ENCODE measurements around the gene ELOVL1. TPM values are rescaled to one million over a fixed set of nuclear protein-coding genes. Genes with fewer than 3 reads are reported as not detected.

ELOVL1 gene
- total RNA-seq, 1 experiment from 2014 or later = 21.6 TPM

DNA sequence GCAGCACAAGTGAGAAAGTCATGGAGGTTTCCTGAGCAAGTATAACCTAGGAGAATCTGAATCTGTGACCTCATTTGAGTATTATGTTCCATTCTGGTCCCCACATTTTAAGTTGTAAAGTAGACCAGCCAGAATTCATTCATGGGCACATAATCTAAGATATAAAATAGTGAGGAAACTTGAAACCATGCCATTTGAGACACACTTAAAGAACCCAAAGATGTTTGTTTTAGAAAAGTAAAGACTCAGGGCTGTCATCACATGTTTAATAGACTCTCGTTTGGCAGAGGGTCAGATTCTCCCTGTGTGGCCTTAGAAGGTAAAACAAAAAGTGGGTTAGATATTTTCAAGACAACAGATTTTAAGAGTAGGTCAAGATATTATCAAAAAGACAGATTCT lies 28.2 kb upstream of the ELOVL1 start:
- Histone ChIP-seq H3K4me2 (ENCODE audit: insufficient read depth, insufficient read length, low read length) (no peak overlapping the region), H4K8ac (replicated peaks; ENCODE audit: insufficient read length, low read depth, low read length) (no peak overlapping the region), H3K18ac (ENCODE audit: insufficient read length, low read depth, low read length) (no peak overlapping the region), H3K27ac (ENCODE audit: insufficient read length, low read depth, low read length) (no peak overlapping the region), H3K9ac (ENCODE audit: extremely low read depth, insufficient read length, low read length) (no peak overlapping the region), H4K91ac (ENCODE audit: insufficient read length, low read depth, low read length) (no peak overlapping the region), H2AFZ (ENCODE audit: low read length) (no peak overlapping the region), H3T11ph (ENCODE audit: low read length) (no peak overlapping the region), H3K4ac (ENCODE audit: low read depth, low read length) (no peak overlapping the region), H3K14ac (ENCODE audit: insufficient read depth, low read length) (no peak overlapping the region), H3K79me1 (ENCODE audit: insufficient read depth, low read depth, low read length, poor library complexity, severe bottlenecking) (no peaks in the 10 kb centered on the region), H3K23me2 (ENCODE audit: insufficient read length, low read depth, low read length, poor library complexity, severe bottlenecking) (no peaks in the 10 kb centered on the region), H4K5ac (ENCODE audit: insufficient read length, low read depth, low read length) (no peak overlapping the region), H2BK120ac (ENCODE audit: low read depth, low read length, poor library complexity, severe bottlenecking) (no peak overlapping the region), H3K27me3 (ENCODE audit: insufficient read depth, low read length) (no peaks in the 10 kb centered on the region), H2BK20ac (ENCODE audit: low read depth, low read length, poor library complexity, severe bottlenecking) (no peak overlapping the region), H3K9me3 (ENCODE audit: control insufficient read depth, low read depth, low read length) (no peaks in the 10 kb centered on the region), H4K20me1 (ENCODE audit: control insufficient read depth, insufficient read depth, insufficient read length) (no peaks in the 10 kb centered on the region), H2BK5ac (ENCODE audit: insufficient read length, low read length) (no peak overlapping the region), H3K23ac (ENCODE audit: insufficient read length, low read depth, low read length) (no peak overlapping the region), H3K56ac (ENCODE audit: insufficient read length, low read depth, low read length) (no peak overlapping the region), H3K4me1 (ENCODE audit: insufficient read depth, low read length) (no peaks in the 10 kb centered on the region), H2BK12ac (ENCODE audit: insufficient read length, low read depth, low read length) (no peak overlapping the region), H2AK5ac (ENCODE audit: insufficient read length, low read length) (no peak overlapping the region), H2BK15ac (ENCODE audit: low read depth, low read length) (no peak overlapping the region), H3K79me2 (ENCODE audit: insufficient read depth, low read length) (no peaks in the 10 kb centered on the region)
- WGBS (ENCODE audit: extremely low coverage, insufficient read length, low lambda C conversion rate) = no CpG with 5 or more reads among the region's 1 CpG
- peaks cover 0 to 8% (median 0%) of the 10 kb centered on the region in 3 experiments; a peak in 2 of 7 replicates for H3K36me3 Mint-ChIP-seq (ENCODE audit: insufficient read depth in 1 of 3, low read depth in 3 of 3)
- DNase-seq = no peak
- no peaks in the 10 kb centered on the region for H3K9me3 Mint-ChIP-seq
- H3K27me3 Mint-ChIP-seq (ENCODE audit: low read depth) = no peaks in the 10 kb centered on the region
- H3K4me1 Mint-ChIP-seq = no peaks in the 10 kb centered on the region
- TF ChIP-seq, protein P1, sequence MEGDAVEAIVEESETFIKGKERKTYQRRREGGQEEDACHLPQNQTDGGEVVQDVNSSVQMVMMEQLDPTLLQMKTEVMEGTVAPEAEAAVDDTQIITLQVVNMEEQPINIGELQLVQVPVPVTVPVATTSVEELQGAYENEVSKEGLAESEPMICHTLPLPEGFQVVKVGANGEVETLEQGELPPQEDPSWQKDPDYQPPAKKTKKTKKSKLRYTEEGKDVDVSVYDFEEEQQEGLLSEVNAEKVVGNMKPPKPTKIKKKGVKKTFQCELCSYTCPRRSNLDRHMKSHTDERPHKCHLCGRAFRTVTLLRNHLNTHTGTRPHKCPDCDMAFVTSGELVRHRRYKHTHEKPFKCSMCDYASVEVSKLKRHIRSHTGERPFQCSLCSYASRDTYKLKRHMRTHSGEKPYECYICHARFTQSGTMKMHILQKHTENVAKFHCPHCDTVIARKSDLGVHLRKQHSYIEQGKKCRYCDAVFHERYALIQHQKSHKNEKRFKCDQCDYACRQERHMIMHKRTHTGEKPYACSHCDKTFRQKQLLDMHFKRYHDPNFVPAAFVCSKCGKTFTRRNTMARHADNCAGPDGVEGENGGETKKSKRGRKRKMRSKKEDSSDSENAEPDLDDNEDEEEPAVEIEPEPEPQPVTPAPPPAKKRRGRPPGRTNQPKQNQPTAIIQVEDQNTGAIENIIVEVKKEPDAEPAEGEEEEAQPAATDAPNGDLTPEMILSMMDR (conservative IDR thresholded peaks at IDR 0.05) = no peak
- H3K27ac Mint-ChIP-seq = no peak overlapping the region
- no peak overlapping the region for H3K4me3 Mint-ChIP-seq
